K562 (cell line): ENCODE results near the gene HAT1. TPM values are rescaled to one million over a fixed set of nuclear protein-coding genes. Genes with fewer than 3 reads are reported as not detected.

Experiments used
- C11orf30 ChIP-seq: fragments of 450-650 bp; IDR thresholded peaks from 2 replicates; pipeline ENCODE4 v1.6.1; 2016; ENCODE audit warnings: low read depth, mild to moderate bottlenecking
- CAMTA2 ChIP-seq: fragments of 250-450 bp; sonication (Bioruptor Pico); conservative IDR thresholded peaks from 2 replicates; pipeline ENCODE4 v1.5.1; 2022
- EP400 ChIP-seq: fragments of 450-650 bp; IDR thresholded peaks from 2 replicates; pipeline ENCODE4 v1.6.1; 2017; ENCODE audit warnings: antibody characterized with exemption, mild to moderate bottlenecking, moderate library complexity
- HBP1 ChIP-seq: fragments of 450-650 bp; formaldehyde crosslinking; IDR thresholded peaks from 2 replicates; pipeline ENCODE4 v1.4.0; 2022; ENCODE audit warnings: missing genetic modification characterization
- KDM1A ChIP-seq, 2 experiments: fragments of 450-650 bp; IDR thresholded peaks; 2 replicates each; pipeline ENCODE4 v1.6.1; 2016; ENCODE audit warnings: mild to moderate bottlenecking in 2 of 2
- MAFF ChIP-seq: IDR thresholded peaks from 2 replicates; pipeline ENCODE4 v1.6.1; 2012; ENCODE audit warnings: low read length, improper control_type of control experiment
- NCOA1 ChIP-seq: fragments of 450-650 bp; IDR thresholded peaks from 2 replicates; pipeline ENCODE4 v1.6.1; 2016; ENCODE audit warnings: low read depth
- NFATC3 ChIP-seq: fragments of 450-650 bp; IDR thresholded peaks from 2 replicates; pipeline ENCODE4 v1.6.1; 2017; ENCODE audit warnings: mild to moderate bottlenecking
- NR1H2 ChIP-seq: sonication (generic); formaldehyde crosslinking; IDR thresholded peaks from 2 replicates; pipeline ENCODE4 v1.4.0; 2020; ENCODE audit warnings: mild to moderate bottlenecking, missing genetic modification reagents
- RCOR1 ChIP-seq, 2 experiments: IDR thresholded peaks; 2 replicates each; pipeline ENCODE4 v1.6.1; 2012; ENCODE audit warnings: low read depth in 2 of 2, low read length in 2 of 2, borderline replicate concordance in 1 of 2, improper control_type of control experiment in 1 of 2
- RHOXF2B ChIP-seq: fragments of 250-450 bp; sonication (Bioruptor Pico); conservative IDR thresholded peaks from 2 replicates; pipeline ENCODE4 v1.5.1; 2021
- SMAD3 ChIP-seq: fragments of 450-650 bp; formaldehyde crosslinking; conservative IDR thresholded peaks from 2 replicates; pipeline ENCODE4 v1.4.0; 2020; ENCODE audit warnings: mild to moderate bottlenecking
- TFAP4 ChIP-seq: sonication (generic); formaldehyde crosslinking; IDR thresholded peaks from 2 replicates; pipeline ENCODE4 v1.8.0; 2022; ENCODE audit warnings: missing genetic modification reagents, mild to moderate bottlenecking, moderate library complexity, borderline replicate concordance
- ZBTB8A ChIP-seq: fragments of 450-650 bp; IDR thresholded peaks from 2 replicates; pipeline ENCODE4 v1.6.1; 2018; ENCODE audit warnings: mild to moderate bottlenecking, moderate library complexity; ENCODE audit not compliant: partially characterized antibody
- ZC3H4 ChIP-seq: sonication (generic); formaldehyde crosslinking; IDR thresholded peaks from 2 replicates; pipeline ENCODE4 v1.9.0; 2021; ENCODE audit warnings: missing genetic modification reagents, borderline replicate concordance
- ZNF140 ChIP-seq: fragments of 250-450 bp; sonication (Bioruptor Pico); IDR thresholded peaks from 2 replicates; pipeline ENCODE4 v1.8.0; 2021; ENCODE audit warnings: moderate library complexity, mild to moderate bottlenecking, inconsistent platforms
- ZNF347 ChIP-seq: fragments of 450-650 bp; formaldehyde crosslinking; IDR thresholded peaks from 2 replicates; pipeline ENCODE4 v1.4.0; 2020; ENCODE audit warnings: low read depth, mild to moderate bottlenecking, moderate library complexity
- ZNF384 ChIP-seq: IDR thresholded peaks from 2 replicates; pipeline ENCODE4 v1.6.1; 2012; ENCODE audit warnings: low read depth, low read length, improper control_type of control experiment
- polyA plus RNA-seq, 8 experiments: library from polyadenylated mRNA; depleted of rRNA in 4 of 8; stranded (reverse) in 5 of 8; unstranded in 3 of 8; fragments of >200 nt; fragmentation: Nextera tagmentation in 2 of 8; fragmentation: Illumina TruSeq in 1 of 8; extraction: Ambion mirVana in 2 of 8; extraction: Trizol in 1 of 8; gene quantifications; 2 replicates each; pipeline versions ENCODE4 v1.2.1 to v1.2.3, GENCODE V29; 2011 to 2014; ENCODE audit warnings: inconsistent platforms in 1 of 8, missing spikeins in 1 of 8
- total RNA-seq, 7 experiments: library from RNA; depleted of rRNA in 6 of 7; stranded (reverse); fragments of >200 nt in 6 of 7; fragmentation: Illumina TruSeq in 2 of 7; extraction: Trizol in 2 of 7; gene quantifications; 2 replicates each; pipeline versions ENCODE4 v1.2.1 to v1.2.3, GENCODE V29; 2011 to 2021; ENCODE audit warnings: low replicate concordance in 1 of 7
- TF ChIP-seq, protein P1 (sequence below): conservative IDR thresholded peaks from 2 replicates; pipeline ENCODE4 v1.6.1; 2011; ENCODE audit warnings: low read depth, mild to moderate bottlenecking, low read length; ENCODE audit not compliant: control insufficient read depth

The HAT1 gene
- total and polyA plus RNA-seq, 9 of the 15 experiments (the other 6 are each of a cell fraction or from before 2014, with no cell fraction given): 125 to 384 (median 244) TPM

DNA sequence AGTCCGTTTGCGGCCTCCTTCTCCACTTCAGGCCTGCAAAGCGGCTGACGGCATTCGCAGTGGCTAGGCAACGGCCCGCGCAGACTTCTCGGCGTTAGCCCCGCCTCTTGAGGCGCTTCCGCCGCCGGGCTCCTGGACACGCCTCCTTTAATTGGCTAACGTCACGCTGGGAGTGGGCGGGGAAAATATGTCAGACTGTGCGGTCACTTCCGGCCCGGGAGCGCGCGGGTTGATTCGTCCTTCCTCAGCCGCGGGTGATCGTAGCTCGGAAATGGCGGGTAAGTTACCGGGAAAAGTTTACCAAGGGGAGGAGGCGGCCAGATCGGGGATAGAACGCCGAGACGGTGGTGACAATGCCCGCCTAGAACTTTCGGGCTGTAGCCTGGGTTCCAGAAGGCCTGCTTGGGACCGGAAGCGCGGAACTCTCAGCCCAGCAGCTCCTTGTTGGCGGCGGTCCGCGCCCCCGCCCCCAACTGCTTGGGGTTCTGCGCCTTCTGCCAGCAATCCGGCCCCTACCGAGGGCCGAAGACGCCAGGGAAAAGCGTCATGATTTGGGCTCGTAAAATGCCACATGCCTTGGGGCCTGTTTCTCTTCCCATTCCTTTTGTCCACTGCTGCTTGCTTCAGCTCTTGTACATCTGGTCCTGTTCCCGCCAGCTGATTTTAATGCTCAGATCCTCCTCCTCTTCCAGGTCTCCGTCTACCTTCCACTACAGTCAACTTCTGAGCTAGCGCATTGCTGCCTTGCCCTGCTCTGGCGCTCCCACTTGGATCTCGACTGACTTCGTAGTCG lies at the start of gene HAT1 (continued):
- peak; percentile 94 for TF ChIP-seq EP400
- peak; percentile 90 for TF ChIP-seq C11orf30
- no peak for TF ChIP-seq ZNF384
- TF ChIP-seq NFATC3: no peak
- TF ChIP-seq SMAD3: no peak
- TF ChIP-seq ZC3H4 (CRISPR knock-in tag): no peak
- TF ChIP-seq ZNF347 (CRISPR knock-in tag): no peak
- TF ChIP-seq CAMTA2 (CRISPR knock-in tag): no peak
- no peak for TF ChIP-seq ZBTB8A
- TF ChIP-seq MAFF: no peak
- TF ChIP-seq KDM1A (IDR thresholded peaks at IDR 0.05): no peak
- TF ChIP-seq RHOXF2B: no peak
- no peak; a peak in 1 of 4 replicates for TF ChIP-seq RCOR1 (IDR thresholded peaks at IDR 0.05; ENCODE audit: borderline replicate concordance in 1 of 2, low read depth in 2 of 2, low read length in 2 of 2)
- TF ChIP-seq ZNF140 (CRISPR knock-in tag): no peak
- TF ChIP-seq, protein P1, sequence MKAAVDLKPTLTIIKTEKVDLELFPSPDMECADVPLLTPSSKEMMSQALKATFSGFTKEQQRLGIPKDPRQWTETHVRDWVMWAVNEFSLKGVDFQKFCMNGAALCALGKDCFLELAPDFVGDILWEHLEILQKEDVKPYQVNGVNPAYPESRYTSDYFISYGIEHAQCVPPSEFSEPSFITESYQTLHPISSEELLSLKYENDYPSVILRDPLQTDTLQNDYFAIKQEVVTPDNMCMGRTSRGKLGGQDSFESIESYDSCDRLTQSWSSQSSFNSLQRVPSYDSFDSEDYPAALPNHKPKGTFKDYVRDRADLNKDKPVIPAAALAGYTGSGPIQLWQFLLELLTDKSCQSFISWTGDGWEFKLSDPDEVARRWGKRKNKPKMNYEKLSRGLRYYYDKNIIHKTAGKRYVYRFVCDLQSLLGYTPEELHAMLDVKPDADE: 0 out of 2 replicates have a peak, but pooled peaks have one; percentile 67
- 0 out of 2 replicates have a peak, but pooled peaks have one; percentile 14 for TF ChIP-seq NR1H2 (CRISPR knock-in tag)
- TF ChIP-seq TFAP4 (CRISPR knock-in tag): peak; percentile 91
- TF ChIP-seq HBP1 (CRISPR knock-in tag): no peak
- TF ChIP-seq NCOA1: peak; percentile 92
